NT2/D1 (cell line): ENCODE data around the gene ASF1A.

Experiments
- SUZ12 ChIP-seq: IDR thresholded peaks from 2 replicates; pipeline ENCODE4 v1.6.1; 2011; ENCODE audit not compliant: insufficient read length, insufficient read depth; ENCODE audit errors: extremely low read depth
- YY1 ChIP-seq: IDR thresholded peaks from 2 replicates; pipeline ENCODE4 v1.6.1; 2011; ENCODE audit not compliant: insufficient read length, insufficient read depth
- ZNF274 ChIP-seq: IDR thresholded peaks from 2 replicates; pipeline ENCODE4 v1.6.1; 2011; ENCODE audit warnings: mild to moderate bottlenecking, low read depth, low read length

- TF ChIP-seq YY1, result no peak
- no peak for TF ChIP-seq ZNF274
- TF ChIP-seq SUZ12, result no peak
Measured at GRCh38 chr6:118953391-118953790, 59.4 kb downstream of the ASF1A start.
